ENCODE results near the gene COL2A1. TPM values are rescaled to one million over a fixed set of nuclear protein-coding genes. Genes with fewer than 3 reads are reported as not detected.

COL2A1 gene
- total and polyA plus RNA-seq, 8 donors, result 0.06 to 91.3 (median 71.0) TPM; not detected in 1

GRCh38 chr12:48007206-48007605 lies 2.9 kb upstream of the COL2A1 start:
- TF ChIP-seq CTCF (IDR thresholded peaks at IDR 0.05), result no peak
- ATAC-seq (no peak), DNase-seq (no peak)
- intact Hi-C loops (cut with DNase I), result no loop called here
- no peaks in the 10 kb centered on the region for H3K9me3 ChIP-seq
- no peak overlapping the region for H3K4me3 ChIP-seq
- peaks cover 54 to 90% of the 10 kb centered on the region in 2 donors for H3K27me3 ChIP-seq
- no peaks in the 10 kb centered on the region for H3K36me3 ChIP-seq
- no peak overlapping the region for H3K27ac ChIP-seq
- H3K4me1 ChIP-seq, result peaks cover 18 to 30% of the 10 kb centered on the region in 2 donors

- intact Hi-C loops (cut with DNase I), result no loop called here
- peaks cover 63 to 96% of the 10 kb centered on the region in 2 donors for H3K27me3 ChIP-seq
- peaks cover 26 to 45% of the 10 kb centered on the region in 2 donors for H3K4me1 ChIP-seq
- no peak for ATAC-seq
- H3K9me3 ChIP-seq, result no peaks in the 10 kb centered on the region
- TF ChIP-seq CTCF (IDR thresholded peaks at IDR 0.05), result no peak
- H3K4me3 ChIP-seq, result no peak overlapping the region
- no peak overlapping the region for H3K27ac ChIP-seq
- no peak for DNase-seq
- H3K36me3 ChIP-seq, result no peaks in the 10 kb centered on the region
These were observed 1.4 kb upstream of the COL2A1 start for GRCh38 chr12:48005750-48006021.

GRCh38 chr12:48005001-48005749 lies 899 bp upstream of the COL2A1 start:
- TF ChIP-seq CTCF (IDR thresholded peaks at IDR 0.05), result no peak
- peak in 1 of 4 donors; percentile 24 for DNase-seq
- no peaks in the 10 kb centered on the region for H3K36me3 ChIP-seq
- H3K4me1 ChIP-seq, result peaks cover 26 to 45% of the 10 kb centered on the region in 2 donors
- H3K27me3 ChIP-seq, result peaks cover 69 to 96% of the 10 kb centered on the region in 2 donors
- H3K9me3 ChIP-seq, result no peaks in the 10 kb centered on the region
- intact Hi-C loops (cut with DNase I), result no loop called here
- no peak overlapping the region for H3K27ac ChIP-seq
- no peak overlapping the region for H3K4me3 ChIP-seq
- ATAC-seq, result no peak

- no peaks in the 10 kb centered on the region for H3K36me3 ChIP-seq
- no peak for TF ChIP-seq CTCF (IDR thresholded peaks at IDR 0.05)
- intact Hi-C loops (cut with DNase I), result no loop called here
- peaks cover 26 to 45% of the 10 kb centered on the region in 2 donors for H3K4me1 ChIP-seq
- DNase-seq (peak in 1 of 4 donors; percentile 22), ATAC-seq (no peak)
- peaks cover 81 to 100% of the 10 kb centered on the region in 2 donors for H3K27me3 ChIP-seq
- no peaks in the 10 kb centered on the region for H3K9me3 ChIP-seq
- no peak overlapping the region for H3K27ac ChIP-seq
- H3K4me3 ChIP-seq, result no peak overlapping the region
These were observed 837 bp downstream of the COL2A1 start for GRCh38 chr12:48003226-48004052.

GRCh38 chr12:48002773-48003218 lies 1.5 kb downstream of the COL2A1 start:
- intact Hi-C loops (cut with DNase I), result no loop called here
- no peak for TF ChIP-seq CTCF (IDR thresholded peaks at IDR 0.05)
- no peak overlapping the region for H3K4me3 ChIP-seq
- peak in 1 of 4 donors; percentile 68 for DNase-seq
- no peaks in the 10 kb centered on the region for H3K9me3 ChIP-seq
- H3K4me1 ChIP-seq, result peaks cover 26 to 45% of the 10 kb centered on the region in 2 donors
- H3K27ac ChIP-seq, result no peak overlapping the region
- peaks cover 78 to 100% of the 10 kb centered on the region in 2 donors for H3K27me3 ChIP-seq
- no peaks in the 10 kb centered on the region for H3K36me3 ChIP-seq
- ATAC-seq, result peak; percentile 44
